GM19324 (cell line): ENCODE results near the gene SPATA12.

Experiments used
- ATAC-seq: cut with Tn5 transposase; IDR thresholded peaks from one replicate; pipeline ENCODE4 v1.9.1; 2021; ENCODE audit warnings: mild to moderate bottlenecking, moderate library complexity; ENCODE audit not compliant: unreplicated experiment, low FRiP score

The SPATA12 gene

DNA sequence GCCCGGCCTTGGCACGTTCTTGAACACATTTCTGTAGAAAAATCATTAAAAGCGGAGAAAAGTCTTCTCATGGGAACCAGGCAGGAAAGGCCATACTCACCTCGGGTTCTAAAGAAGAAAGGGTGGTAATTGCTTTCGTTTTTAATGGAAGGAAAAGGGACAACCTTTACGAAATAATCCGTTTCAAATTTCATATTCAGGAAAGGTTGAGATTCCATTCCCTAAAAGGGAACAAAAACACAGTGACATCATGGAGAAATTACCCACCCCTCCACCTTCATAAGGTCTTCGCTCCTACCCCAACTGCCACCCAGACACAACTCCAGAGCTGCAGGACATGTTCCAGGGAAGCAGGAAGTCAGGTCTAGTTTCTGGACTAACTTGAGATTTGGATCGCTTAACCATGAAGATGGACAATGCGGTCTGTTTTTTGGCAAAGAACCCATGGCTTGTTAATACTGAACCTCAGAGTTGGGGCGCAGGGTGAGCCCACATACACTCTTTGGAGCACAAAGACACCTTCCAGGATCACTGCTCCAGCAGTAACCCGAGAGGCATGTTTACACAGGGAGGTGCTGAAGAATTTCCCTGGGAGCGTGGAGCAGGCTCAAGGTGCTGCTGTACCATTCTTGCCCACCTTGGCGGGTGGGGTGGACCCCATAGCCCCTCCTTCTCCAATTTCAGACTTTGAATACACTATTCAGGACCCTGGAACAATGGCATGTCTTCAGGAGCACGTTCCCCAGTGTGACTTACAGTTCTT is 49.2 kb downstream of the SPATA12 start:
- ATAC-seq, result no peak

GRCh38 chr3:57110214-57110613 is 49.8 kb downstream of the SPATA12 start:
- ATAC-seq, result no peak

- ATAC-seq, result no peak
Observed at GRCh38 chr3:57110798-57111197, 50.3 kb downstream of the SPATA12 start.

DNA sequence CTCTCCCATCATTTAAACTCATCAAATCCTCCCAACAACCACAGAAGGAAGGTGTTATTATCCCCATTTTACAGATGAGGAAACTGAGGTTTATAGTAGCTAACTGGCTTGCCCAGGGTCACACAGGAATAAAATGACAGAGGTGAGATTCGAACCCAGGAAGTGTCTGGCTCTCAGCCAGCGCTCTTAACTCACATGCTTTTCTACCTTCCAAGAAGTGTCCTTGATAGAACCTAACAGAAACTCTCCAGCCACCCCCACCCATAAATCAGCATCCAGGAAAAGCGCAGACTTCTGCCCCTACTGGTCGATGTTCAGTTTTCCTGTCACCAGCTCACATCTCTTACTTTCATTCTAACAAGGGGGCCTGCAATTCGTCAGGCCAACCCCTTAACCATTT is 51.7 kb downstream of the SPATA12 start:
- no peak for ATAC-seq

- ATAC-seq, result no peak
Observed at GRCh38 chr3:57116501-57116900, 56.0 kb downstream of the SPATA12 start.

DNA sequence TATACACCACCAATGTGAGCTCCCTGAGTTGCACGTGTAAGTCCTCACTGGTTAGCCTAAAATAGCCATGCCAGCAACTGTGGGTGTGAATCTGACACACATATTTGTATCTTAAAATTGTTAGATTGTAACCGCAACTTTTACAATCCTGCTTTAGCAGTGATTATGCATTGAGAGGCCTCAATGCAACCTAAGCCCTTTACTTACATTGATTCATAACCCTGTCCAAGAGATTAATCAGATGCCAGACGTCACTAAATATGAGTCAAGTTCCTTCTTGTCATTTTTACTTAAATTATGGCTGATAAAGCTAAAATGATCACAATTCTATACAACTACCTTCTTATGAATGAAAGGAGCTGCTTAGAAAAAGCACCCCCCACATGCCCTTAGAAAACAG is 57.8 kb downstream of the SPATA12 start:
- no peak for ATAC-seq

DNA sequence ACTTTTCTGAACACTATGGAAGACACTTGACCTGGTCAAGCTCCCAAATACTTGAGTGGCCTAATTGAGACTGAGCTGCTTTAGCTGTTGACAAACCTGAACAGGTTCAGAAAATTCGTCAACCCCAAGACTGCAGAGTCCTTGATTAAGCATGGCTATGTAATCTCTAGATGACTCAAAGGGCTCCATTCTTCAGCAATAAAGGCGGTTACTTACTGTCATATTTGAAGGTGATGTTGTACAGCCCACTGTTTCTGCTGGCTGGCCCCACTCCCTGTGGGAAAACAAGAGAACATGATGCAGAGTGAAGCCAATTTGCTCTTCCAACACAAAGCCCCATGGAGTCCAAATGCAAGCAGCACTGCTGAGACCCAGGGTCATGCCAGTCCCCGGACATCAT is 59.6 kb downstream of the SPATA12 start:
- ATAC-seq, result no peak

GRCh38 chr3:57120451-57121174 is 60.1 kb downstream of the SPATA12 start:
- no peak for ATAC-seq
